NK-92 (cell line): ENCODE data around the gene NR6A1.

Source experiments
- DNase-seq: peaks from one replicate; lab custom pipeline; 2025; ENCODE audit not compliant: unreplicated experiment; lab: John Stamatoyannopoulos, UW

The NR6A1 gene

DNA sequence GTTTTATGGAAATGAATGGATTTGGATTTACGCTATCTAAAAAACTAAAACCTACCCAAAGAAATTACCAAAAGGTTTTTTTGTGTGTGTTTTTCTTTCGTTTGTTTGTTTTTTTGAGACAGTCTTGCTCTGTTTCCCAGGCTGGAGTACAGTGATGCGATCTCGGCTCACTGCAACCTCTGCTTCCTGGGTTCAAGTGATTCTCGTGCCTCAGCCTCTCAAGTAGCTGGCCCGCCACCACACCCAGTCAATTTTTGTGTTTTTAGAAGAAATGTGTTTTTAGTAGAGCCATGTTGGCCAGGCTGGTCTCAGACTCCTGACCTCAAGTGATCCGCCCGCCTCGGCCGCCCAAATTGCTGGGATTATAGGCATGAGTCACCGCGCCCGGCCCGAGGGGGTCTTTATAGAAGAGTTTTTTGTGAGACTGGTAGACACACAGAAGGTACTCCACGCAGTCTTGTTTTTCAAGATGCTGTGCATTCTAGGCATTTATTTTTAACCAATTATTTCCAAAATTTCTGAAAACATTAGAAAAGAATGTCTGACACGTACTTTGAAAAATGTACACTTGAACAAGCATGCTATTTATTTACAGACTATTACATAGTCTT lies 75.7 kb downstream of the NR6A1 start:
- no peak for DNase-seq

DNA sequence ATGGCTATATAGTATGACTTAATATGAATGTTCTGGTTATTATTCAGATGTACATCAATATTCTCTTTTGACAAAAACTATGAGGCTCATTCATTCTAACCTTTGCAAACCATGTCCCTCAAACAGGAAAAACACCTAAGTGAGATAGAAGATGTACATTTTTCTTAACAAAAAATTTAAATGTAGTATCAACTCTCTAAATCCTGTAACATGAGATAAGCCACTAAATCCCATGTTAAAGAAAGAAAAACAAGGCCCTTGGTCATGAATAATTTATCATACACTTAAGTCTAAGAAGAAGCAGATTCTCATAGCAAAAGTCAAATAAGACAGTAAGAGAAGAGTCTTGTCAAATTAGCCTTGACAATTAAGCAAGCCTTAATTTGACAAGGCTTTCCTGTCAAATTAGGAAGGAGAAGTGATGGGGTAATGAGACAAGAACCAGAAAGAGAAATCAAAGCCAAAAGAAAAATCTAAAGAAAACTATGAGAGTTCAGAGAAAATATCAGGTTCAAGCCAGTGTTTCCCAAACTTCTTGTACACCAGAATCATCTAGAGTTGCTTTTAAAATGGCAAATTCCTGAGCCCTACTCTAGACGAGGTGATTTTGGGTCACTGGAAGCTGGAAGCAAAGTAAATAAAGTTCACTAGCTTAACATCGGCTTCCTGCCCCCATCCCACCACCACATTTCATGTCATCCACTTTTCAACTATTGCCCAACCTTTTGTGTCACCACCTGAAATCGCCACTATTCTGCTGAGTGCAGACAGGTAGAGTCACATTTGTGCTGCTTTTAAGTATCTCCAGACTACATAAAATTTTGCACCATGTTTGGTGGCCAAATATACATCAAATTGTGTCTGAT lies 76.5 kb downstream of the NR6A1 start:
- DNase-seq, result no peak

DNA sequence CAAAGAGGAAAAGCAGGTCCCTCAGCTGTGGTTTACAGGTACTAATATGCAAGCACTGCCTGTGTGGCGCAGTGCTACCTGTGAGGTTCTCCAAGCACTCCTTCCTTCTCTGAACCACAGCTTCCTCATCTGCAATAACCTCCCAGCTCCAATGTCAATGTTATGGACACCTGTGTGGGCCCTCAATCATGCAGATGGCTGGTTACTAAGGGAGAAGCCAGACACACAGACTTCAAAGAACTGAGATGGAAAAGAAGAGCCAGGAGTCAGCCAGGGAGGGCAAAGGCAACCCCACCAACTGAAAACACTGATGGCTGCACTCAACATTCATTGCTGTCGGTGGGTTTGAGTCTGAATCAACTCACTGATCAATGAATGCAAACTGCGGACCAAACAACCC lies 77.7 kb downstream of the NR6A1 start:
- no peak for DNase-seq

DNA sequence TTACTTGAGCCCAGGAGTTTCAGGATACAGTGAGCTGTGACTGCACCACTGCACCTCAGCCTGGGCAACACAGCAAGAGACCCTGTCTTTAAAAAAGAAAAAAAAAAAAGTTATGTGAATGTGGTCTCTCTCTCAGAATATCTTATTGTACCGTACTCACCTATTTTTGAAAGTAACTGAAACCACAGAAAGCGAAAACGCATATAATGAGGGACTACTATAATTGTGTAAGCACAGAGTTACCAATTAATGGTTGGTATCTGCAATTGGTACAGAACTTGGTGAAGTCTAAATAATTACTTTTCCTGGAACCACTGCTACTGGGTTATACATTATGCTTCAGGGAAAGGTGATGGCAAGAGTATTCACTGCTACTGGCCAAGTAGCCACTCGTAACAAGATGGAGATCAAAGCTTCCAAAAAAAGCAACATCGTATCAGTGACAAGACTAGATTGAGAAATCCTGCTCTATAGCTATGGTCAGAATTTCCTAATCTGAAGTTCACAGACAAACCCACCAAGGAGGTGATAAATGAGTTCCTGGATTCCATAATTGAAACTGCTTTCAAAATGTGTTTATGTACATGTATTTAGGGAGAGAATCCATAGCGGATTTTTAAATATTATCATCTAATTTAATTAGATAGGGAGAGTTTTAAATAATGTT lies 82.7 kb downstream of the NR6A1 start:
- no peak for DNase-seq

DNA sequence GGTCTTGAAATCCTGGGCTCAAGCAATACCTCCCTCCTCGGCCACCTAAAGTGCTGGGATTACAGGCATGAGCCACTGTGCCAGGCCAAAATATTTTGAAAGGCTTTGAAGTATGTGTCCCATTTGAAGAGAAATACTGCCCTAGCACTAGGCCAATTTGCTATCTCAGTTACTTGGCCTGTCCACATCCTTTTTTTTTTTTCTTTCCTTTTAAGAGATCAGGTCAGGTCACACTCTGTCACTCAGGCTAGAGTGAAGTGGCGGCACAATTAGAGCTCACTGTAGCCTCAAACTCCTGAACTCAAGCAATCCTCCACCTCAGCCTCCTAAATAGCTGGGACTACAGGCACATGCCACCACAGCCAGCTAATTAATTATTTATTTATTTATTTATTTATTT lies 84.2 kb downstream of the NR6A1 start:
- no peak for DNase-seq

DNA sequence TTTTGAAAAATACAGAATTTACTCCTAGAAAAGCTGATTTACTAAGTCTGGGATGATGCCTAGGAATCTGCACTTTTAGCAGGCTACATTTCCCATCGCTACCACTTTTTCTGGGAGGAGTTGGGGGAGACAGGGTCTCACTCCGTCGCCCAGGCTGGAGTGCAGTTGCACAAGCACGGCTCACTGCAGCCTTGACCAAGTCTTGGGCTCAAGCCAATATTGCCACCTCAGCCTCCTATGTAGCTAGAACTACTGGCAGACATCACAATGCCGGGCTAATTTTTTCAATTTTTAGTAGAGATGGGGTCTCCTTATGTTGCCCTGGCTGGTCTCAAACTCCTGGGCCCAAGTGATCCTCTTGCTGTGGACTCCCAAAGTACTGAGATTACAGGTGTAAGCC lies 85.9 kb downstream of the NR6A1 start:
- no peak for DNase-seq

DNA sequence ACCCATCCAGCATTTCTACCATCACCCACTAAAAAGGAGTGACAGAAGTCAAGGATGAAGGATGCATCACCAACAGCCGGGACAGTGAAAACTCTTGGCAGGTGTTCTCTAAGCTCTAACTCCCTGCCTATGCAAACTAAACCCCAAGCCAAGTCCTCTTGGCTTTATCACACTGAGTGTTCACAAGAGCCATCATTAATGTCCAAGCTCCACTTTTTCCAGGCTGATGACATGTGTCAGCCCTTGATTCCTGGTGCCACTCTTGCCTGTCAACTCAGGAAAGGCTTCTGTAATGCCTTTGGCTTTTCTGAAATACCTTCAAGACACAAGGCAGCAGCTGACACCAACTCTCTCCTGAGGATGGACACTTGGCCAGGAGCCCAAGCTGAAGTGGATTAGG lies 86.9 kb downstream of the NR6A1 start:
- DNase-seq, result no peak

DNA sequence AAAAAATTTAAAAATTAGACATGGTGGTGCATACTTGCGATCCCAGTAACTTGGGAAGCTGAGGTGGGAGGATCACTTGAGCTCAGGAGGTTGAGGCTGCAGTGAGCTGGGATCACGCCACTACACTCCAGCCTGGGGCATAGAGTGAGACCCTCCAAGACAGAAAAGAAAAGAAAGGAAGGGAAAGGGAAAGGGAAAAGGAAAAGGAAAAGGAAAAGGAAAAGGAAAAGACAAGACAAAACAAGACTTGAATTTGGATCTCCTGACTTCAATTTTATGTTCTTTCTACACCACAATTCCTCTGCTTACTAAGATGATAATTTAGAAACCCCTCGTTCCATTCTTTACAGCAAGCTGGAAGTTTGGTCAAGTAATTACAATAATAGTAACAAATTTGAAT lies 88.1 kb downstream of the NR6A1 start:
- DNase-seq, result no peak

DNA sequence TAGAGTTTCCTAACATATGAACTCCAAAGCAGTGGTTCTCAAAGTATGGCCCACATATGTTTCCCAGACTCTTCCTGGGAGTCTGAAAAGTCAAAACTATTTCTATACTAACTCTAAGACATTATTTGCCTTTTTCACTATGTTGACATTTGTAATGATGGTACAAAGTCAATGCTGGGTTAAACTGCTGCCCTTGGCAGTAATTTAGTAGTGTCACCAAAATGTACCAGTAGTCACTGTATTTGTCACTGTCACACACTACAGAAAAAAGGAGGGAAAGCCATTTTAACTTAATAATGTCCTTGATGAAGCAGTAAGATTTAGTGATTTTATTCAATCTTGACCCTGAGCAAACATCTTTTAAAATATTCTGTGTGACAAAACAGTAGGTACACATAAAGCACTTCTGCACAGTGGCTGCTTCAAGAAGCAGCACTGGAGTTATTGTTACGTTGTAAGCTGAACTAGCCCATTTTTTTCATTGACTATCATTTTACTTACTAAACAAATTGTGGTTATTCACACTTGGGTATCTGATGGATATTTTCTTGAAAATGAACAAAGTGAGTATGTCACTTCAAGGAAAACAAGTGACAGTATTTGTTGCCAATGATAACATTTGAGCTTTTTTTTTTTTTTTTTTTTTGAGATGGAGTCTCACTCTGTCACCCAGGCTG lies 90.3 kb downstream of the NR6A1 start:
- DNase-seq, result no peak

DNA sequence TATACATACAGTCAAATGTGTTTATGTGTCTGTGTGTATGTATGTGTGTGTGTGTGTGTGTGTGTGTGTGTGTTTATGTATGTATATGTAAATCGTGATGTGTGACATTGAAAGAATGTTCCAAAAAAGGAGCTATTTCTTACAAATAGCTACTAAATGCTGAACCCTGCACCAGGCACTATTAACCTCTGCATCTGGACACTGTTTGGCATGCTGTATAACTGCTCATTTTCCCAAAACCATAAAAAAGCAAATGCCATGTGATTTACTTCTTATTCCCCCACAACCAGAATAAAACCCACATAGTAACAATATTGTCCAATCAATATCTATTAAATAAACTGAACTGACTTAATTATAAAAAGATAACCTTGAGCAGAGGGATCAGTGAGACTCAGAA lies 91.1 kb downstream of the NR6A1 start:
- DNase-seq, result no peak

DNA sequence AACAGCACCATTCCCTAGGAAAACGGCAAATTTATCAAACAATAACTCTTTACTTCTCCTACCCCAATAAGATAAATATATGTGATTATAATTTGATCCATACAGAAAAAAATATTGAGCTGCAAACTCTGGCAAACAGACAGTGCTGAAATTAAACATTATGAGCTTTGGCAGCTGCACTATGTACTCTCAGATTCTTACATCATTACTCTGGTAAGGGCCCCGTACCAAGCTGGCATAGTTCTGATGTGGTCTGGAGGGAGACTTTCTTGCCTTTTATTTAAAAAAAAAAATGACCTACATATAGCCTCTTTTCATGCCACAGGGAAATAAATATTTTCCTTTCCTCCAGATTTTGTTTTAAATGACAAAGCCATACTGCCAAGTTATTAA lies 95.0 kb downstream of the NR6A1 start:
- no peak for DNase-seq

DNA sequence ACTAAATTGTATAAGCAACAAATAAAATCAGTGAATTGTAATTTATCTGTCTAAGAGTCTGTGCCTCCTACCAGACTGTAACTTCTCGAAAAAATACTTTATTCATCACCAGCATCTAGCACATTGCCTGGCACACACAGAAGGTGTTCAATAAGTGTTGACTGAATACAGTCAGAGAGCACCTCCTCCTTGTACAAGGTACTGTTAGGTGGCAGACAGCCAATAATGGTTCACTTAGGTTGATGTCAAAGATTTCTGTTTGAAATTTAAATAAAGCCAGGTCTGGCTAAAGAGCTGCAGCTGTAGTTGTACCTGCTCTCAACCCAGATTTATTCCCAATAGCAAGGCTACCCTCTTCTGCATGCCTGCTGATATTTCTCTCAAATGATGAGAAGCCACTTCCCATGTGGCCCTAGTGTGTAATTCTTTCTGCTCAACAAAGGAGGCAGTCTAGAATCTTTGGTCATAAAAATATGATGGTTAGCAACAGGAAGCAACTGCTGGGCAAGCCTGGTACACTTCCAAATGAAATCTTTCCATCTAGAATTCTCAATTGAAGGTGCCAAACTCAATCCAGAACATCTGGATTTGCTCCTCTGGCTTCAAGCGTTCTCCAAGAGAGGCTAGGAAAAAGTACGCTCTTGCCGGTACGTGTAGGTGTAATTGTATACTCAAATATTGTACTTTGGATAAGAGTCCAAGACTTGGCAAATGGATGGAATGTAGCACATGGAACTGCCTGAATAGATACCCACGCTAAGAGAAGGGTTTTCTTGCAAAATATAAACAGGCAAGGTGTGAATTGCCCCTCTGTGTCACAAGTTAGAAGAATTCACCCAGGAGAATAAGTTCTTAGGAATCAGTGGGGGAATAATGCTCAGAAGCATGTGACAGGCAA lies 95.6 kb downstream of the NR6A1 start:
- no peak for DNase-seq

DNA sequence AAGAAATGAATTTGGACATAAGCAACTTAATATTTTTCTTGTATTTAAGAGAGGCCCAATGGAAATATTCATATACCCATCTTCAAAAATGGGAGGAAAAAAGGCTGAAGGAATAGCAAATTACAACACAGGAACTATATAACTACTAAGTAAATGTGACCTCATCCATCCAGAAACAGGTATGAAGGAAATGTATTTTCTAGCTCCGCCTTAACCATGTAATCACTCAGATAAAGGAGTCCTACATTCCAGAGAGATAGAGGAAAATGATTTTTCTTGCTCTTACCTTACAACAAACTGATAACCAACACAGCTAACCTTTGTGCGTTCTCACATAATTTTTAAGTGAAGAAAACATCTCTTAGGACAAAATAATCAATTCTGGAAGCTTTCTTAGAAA lies 96.5 kb downstream of the NR6A1 start:
- DNase-seq, result no peak

DNA sequence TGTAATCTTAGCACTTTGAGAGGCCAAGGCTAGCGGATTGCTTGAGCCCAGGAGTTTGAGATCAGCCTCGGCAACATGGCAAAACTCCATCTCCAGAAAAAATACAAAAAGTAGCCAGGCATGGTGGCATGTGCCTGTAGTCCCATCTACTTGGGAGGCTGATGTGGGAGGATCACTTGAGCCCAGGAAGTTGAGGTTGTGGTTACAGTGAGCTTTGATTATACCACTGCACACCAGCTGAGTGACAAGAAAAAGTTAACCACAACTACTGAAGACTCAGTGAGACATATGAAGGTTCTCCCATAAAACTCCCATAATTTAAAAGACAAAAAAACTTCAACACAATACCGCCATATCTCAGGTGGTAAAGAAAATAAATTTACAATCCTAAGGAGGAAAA lies 98.0 kb downstream of the NR6A1 start:
- DNase-seq, result no peak

DNA sequence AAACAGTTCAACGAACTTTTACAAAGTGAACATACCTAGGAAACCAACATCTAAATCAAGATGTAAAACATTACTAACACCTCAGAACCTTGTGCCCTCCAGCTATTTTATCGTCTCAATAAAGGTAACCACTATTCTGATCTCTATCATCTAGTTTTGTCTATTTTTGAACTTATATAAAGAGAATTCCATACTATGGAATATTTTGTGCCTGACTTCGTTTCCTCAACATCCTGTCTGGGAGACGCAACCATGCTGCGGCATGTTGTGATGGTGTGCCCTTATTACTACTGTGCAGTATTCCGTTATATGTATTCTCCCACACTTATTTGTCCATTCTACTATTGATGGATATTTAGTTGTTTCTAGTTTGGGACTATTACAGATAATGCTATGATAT lies 99.2 kb downstream of the NR6A1 start:
- DNase-seq, result no peak

DNA sequence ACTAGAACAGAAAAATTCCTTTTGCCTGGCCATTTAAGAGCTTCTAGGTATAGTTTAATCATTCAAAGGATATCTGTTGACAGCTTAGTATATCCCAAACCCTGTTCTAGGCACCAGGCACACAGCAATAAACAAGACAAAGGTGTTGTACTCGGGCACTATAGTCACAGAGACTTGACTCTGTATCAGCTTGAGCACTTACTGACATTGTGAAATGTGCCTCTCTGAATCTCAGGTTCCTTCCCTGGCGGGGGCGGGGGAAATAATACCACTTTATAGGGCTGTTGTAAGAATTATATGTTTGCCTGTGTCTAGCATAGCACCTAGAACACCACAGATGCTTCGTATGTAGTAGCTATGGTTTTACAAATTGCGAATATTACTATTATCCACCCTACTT lies 104.5 kb downstream of the NR6A1 start:
- DNase-seq, result no peak

DNA sequence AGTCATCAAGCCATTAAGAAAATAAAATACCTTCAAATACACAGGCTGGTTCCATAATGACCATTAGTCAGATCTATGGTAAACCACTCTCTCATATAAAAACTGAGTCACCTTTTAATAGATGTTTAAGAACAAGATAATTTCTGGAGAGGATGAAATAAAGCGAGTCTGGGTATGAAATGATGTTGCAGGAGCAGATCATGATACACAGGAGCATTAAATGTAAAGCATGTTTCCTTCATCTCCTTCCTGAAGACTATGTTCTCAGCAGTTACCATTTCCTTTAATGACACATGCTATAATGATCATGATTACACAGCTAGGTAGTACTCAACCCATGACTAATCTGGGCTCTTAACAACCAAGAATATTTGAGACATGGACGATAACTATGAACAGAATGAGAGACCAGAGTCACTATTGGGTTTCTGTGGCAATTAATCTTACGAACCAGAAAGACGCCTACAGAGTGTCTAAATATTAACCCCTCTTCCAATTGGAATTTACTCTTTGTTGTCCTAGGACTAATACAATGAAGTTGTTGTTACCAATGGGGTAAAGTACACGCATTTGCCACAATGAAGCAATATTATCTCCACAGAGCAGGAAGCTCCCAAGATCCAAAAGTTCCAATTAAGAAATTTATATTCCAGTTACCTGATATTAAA lies 105.6 kb downstream of the NR6A1 start:
- DNase-seq, result no peak

DNA sequence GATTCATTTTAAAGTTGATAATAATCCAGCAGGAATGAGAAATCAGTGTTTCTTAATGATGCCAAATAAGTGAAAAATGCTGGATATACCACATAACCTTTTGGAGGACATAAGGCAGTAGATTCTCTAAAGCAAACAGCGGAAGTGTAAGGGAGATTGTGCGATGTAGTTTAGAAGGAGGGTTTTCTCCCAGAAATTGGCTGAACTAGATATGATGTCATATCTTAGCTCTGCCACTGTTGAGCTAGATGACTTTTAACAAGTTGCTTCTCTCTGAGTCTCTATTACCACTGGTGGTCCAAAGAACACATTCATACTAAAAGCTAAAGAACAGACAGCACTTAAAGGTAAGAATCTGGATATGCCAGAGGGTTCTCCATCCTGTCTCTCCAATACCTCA lies 107.0 kb downstream of the NR6A1 start:
- no peak for DNase-seq

DNA sequence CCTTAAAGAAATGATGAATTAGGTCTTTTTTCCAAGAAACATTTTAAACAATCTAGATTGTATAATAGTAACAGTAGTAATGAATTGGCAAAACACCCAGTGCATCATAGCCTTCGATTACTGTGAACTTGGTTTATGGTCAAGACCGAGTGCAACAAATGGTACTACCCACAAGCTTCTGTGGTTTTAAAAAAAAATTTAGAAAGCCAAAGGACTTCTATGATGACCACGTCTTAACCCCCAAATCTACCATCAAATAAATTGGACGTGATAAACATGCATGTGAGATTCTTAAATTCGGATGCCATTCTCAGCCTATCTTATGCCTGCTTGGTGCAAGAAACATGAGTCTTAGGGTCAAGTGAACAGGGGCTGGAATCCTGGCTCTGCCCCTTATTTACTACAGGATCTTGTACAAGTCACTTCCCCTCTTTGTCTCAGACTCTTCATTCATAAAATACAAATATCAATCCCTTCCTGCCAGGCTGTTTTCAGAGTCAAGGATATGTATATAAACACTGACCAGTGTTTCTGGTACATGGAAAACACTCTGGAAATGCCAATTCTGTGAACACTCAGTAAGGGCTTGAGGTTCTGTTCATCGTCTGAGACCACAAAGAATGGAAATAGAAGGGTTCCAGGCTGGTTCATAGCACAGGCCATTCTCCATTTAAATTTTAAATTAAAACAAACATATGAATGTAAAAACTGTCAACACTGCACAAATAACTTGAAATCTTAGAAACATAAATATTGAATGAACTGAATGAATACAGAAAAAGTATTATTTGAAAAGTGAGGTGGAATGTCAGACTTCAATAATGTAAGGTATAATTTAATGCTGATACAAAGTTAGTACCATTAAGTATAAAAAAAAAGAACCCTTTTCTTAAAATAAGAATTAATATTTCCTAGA lies 107.8 kb downstream of the NR6A1 start:
- DNase-seq, result no peak
